Chondrocyte (in vitro differentiated cells): Measurements from ENCODE around the gene CYP2D6. TPM values are rescaled to one million over a fixed set of nuclear protein-coding genes. Genes with fewer than 3 reads are reported as not detected.
"Not testable (repeated sequence)": the region's sequence is repeated elsewhere in the genome, so short reads cannot be mapped to it uniquely, and the experiment has no call there.

Experiments
- DNase-seq: peaks from one replicate; pipeline ENCODE4 v3.0.0; 2021; ENCODE audit warnings: mixed read lengths, low spot score
- H3K27ac Mint-ChIP-seq: one replicate; pipeline ENCODE4 v1.8.0; 2021; ENCODE audit warnings: mild to moderate bottlenecking, moderate library complexity, mixed read lengths; ENCODE audit not compliant: unreplicated experiment
- H3K27me3 Mint-ChIP-seq: 2 replicates; pipeline ENCODE4 v1.8.0; 2021; ENCODE audit warnings: low read depth, mixed read lengths
- H3K36me3 Mint-ChIP-seq: 2 replicates; pipeline ENCODE4 v1.8.0; 2021; ENCODE audit warnings: low read depth, mixed read lengths
- H3K4me1 Mint-ChIP-seq: 2 replicates; pipeline ENCODE4 v1.8.0; 2021; ENCODE audit warnings: low read depth, mild to moderate bottlenecking, mixed read lengths
- H3K4me3 Mint-ChIP-seq: one replicate; pipeline ENCODE4 v1.8.0; 2021; ENCODE audit warnings: mild to moderate bottlenecking, moderate library complexity, mixed read lengths; ENCODE audit not compliant: unreplicated experiment
- H3K9me3 Mint-ChIP-seq: 2 replicates; pipeline ENCODE4 v1.8.0; 2021; ENCODE audit warnings: low read depth, mixed read lengths
- long read RNA-seq: library from polyadenylated mRNA; stranded (forward); transcript quantifications from one replicate; pipeline ENCODE4 v2.0.0, GENCODE V29; 2021
- total RNA-seq: library from RNA; stranded (reverse); gene quantifications from 3 replicates; pipeline ENCODE4 v1.2.1, GENCODE V29; 2021
- TF ChIP-seq, protein P1 (sequence below): fragments of 200-600 bp; sonication (generic); IDR thresholded peaks from 2 replicates; pipeline ENCODE4 v1.5.0; 2021; ENCODE audit warnings: antibody characterized with exemption, mild to moderate bottlenecking, moderate library complexity

The CYP2D6 gene
- 0.75 to 1.7 TPM (median 0.95 TPM) in 3 replicates for total RNA-seq
- long read RNA-seq, result 0 reads

DNA sequence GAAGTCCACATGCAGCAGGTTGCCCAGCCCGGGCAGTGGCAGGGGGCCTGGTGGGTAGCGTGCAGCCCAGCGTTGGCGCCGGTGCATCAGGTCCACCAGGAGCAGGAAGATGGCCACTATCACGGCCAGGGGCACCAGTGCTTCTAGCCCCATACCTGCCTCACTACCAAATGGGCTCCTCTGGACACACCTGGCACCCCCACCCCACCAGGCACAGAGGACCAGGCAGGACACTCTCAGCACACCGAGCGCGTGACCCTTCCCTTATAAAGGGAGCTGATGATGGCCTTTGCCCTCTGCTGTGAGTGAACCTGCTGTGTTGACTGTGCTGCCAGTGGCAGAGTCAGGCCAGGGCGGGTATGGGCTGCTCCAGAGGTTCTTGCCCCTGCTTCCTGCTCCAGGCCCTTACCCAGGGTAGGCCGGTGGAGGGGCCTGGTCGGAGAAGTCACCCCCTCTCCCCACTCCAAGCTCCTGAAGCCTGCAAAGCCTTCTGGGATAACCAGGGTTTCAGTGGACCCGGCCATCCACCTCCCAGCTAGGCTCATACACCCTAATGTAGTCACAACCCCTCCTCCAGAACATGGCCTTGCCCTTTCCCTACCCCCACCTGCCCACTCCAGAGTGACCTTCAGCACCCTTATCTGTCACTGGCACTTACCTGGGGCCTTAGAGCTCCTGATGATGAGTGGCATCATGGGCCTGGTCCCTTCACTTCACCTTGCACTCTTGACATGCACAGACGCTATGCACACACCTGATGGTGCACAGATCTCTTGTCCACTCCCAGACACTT is at the start of gene CYP2D6:
Gene CYP2D6, minus strand, starts transcription at position 172 of the 793 bp plus-strand sequence. Its CDS starts 19 bp downstream, at position 153.
- not testable (repeated sequence) for H3K4me1 Mint-ChIP-seq, H3K9me3 Mint-ChIP-seq, H3K4me3 Mint-ChIP-seq, H3K36me3 Mint-ChIP-seq, H3K27me3 Mint-ChIP-seq, DNase-seq, H3K27ac Mint-ChIP-seq

DNA sequence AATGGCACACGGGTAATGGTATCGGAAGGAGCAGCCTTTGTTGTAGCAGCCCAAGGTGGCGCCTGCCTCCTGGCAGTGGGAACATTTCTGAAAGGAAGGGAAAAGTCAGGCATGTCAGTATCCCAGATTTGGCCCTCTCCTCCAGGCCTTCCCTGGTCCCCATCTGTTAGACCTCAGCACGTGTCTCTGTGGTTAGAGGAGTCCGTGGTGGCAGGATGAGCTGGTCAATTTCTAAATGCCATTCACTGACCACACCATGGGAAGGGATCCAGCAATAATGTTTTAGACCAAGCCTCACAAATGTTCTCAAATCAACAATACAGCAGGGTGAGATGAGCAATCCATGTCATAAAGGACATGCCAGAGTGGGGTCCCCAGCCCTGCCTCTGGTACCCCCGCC is 49.0 kb upstream of the CYP2D6 start:
- Mint-ChIP-seq H3K9me3 (no peaks in the 10 kb centered on the region), H3K36me3 (peaks cover 9% of the 10 kb centered on the region), H3K4me1 (peaks cover 25% of the 10 kb centered on the region)

DNA sequence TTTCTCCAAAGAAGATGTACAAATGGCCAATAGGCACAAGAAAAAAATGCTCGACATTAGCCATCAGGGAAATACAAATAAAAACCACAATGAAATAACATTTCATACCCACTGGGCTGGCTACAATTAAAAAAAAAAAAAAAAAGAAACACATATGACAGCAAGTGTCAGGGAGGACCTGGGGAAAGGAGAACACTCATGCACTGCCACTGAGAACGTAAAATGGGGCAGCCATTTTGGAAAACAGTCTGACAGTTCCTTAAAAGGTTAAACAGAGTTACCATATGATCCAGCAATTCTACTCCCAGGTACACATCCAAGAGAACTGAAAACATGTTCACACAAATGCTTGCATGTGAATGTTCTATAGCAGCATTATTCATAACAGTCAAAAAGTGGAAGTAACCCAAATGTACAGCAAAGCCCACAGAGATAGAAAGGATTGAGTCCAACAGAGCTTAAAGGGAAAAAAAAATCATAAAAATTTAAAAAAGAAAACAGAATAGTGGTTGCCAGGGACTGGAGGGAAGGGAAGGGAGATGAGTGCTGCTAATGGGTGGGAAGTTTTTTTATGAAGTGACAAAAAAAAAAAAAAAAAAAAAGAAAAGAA is 48.4 kb upstream of the CYP2D6 start:
- peak overlapping the region; percentile 75 for H3K27ac Mint-ChIP-seq
- H3K36me3 Mint-ChIP-seq, result peaks cover 9% of the 10 kb centered on the region
- TF ChIP-seq, protein P1, sequence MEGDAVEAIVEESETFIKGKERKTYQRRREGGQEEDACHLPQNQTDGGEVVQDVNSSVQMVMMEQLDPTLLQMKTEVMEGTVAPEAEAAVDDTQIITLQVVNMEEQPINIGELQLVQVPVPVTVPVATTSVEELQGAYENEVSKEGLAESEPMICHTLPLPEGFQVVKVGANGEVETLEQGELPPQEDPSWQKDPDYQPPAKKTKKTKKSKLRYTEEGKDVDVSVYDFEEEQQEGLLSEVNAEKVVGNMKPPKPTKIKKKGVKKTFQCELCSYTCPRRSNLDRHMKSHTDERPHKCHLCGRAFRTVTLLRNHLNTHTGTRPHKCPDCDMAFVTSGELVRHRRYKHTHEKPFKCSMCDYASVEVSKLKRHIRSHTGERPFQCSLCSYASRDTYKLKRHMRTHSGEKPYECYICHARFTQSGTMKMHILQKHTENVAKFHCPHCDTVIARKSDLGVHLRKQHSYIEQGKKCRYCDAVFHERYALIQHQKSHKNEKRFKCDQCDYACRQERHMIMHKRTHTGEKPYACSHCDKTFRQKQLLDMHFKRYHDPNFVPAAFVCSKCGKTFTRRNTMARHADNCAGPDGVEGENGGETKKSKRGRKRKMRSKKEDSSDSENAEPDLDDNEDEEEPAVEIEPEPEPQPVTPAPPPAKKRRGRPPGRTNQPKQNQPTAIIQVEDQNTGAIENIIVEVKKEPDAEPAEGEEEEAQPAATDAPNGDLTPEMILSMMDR, result no peak
- no peaks in the 10 kb centered on the region for H3K9me3 Mint-ChIP-seq
- no peak overlapping the region for H3K4me3 Mint-ChIP-seq
- H3K27me3 Mint-ChIP-seq, result no peaks in the 10 kb centered on the region
- peaks cover 25% of the 10 kb centered on the region for H3K4me1 Mint-ChIP-seq
- no peak for DNase-seq

More for the DNA sequence above, 49.0 kb upstream of the CYP2D6 start:
- Mint-ChIP-seq H3K27ac (peak overlapping the region; percentile 75), H3K4me3 (no peak overlapping the region), H3K27me3 (no peaks in the 10 kb centered on the region)
- TF ChIP-seq, protein P1, result no peak
- DNase-seq, result no peak

DNA sequence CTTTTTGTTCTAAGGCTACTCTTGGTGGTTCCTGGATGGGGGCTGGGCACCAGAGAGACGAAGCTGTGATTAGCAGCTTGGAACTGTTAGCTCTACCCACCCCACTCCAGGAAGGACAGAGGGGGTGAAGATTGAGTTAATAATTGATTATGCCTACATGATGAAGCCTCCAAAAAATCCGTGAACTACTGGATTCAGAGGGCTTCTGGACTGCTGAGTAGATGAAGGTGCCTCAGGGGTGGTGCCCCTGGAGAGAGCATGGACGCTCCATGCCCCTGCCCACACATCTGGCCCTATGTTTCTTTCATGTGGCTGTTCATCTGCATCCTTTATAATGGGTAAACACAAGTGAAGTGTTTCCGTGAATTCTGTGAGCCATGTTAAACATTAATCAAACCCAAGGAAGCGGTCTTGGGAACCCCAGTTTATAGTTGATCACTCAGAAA is 47.3 kb upstream of the CYP2D6 start:
- H3K4me3 Mint-ChIP-seq, result no peak overlapping the region
- H3K27me3 Mint-ChIP-seq, result no peaks in the 10 kb centered on the region
- H3K9me3 Mint-ChIP-seq, result no peaks in the 10 kb centered on the region
- no peak overlapping the region for H3K27ac Mint-ChIP-seq
- H3K4me1 Mint-ChIP-seq, result peaks cover 30% of the 10 kb centered on the region
- no peak for DNase-seq
- TF ChIP-seq, protein P1, result no peak
- peaks cover 9% of the 10 kb centered on the region for H3K36me3 Mint-ChIP-seq

DNA sequence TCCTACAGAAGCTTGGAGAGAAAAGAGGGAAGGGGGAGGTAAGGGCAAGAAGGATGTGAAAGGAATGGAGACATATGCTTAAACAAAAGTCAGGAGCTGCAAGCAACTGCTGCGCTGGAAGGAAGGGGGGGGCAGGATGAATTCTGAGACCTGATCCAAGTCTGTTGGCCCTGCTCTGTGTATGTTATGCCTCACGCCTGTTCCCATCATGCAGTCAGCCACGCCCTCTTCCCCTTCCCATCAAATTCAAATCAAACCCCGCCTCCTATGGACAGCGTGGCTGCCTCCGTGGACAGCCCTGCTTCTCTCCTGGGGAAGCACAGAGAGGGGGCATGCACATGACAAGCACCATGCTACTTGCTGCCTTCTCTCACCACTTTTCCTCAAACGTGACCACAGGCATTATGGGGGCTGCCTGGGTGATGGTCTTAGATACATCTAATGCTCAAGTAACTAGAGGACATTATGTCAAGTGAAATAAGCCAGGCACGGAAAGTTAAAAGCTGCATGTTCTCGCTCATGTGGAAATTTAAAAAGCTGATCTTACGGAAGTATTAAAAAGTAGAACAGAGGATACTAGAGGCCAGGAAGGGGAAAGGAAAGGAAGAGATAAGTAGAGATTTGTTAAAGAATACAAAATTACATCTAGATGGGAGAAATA is 45.8 kb upstream of the CYP2D6 start:
- Mint-ChIP-seq H3K27me3 (no peaks in the 10 kb centered on the region), H3K9me3 (no peaks in the 10 kb centered on the region), H3K36me3 (peaks cover 9% of the 10 kb centered on the region), H3K4me3 (no peak overlapping the region), H3K4me1 (peaks cover 37% of the 10 kb centered on the region), H3K27ac (no peak overlapping the region)
- TF ChIP-seq, protein P1, result no peak
- no peak for DNase-seq
